ENCODE results near the gene TAS2R40.

- TF ChIP-seq, protein P1, sequence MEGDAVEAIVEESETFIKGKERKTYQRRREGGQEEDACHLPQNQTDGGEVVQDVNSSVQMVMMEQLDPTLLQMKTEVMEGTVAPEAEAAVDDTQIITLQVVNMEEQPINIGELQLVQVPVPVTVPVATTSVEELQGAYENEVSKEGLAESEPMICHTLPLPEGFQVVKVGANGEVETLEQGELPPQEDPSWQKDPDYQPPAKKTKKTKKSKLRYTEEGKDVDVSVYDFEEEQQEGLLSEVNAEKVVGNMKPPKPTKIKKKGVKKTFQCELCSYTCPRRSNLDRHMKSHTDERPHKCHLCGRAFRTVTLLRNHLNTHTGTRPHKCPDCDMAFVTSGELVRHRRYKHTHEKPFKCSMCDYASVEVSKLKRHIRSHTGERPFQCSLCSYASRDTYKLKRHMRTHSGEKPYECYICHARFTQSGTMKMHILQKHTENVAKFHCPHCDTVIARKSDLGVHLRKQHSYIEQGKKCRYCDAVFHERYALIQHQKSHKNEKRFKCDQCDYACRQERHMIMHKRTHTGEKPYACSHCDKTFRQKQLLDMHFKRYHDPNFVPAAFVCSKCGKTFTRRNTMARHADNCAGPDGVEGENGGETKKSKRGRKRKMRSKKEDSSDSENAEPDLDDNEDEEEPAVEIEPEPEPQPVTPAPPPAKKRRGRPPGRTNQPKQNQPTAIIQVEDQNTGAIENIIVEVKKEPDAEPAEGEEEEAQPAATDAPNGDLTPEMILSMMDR (IDR thresholded peaks at IDR 0.05): no peak
- no peak for TF ChIP-seq EZH2 (IDR thresholded peaks at IDR 0.05)
- TF ChIP-seq EZH2phosphoT487 (IDR thresholded peaks at IDR 0.05): no peak
These were observed 5.7 kb upstream of the TAS2R40 start for GRCh38 chr7:143216151-143216550.

Data from neural progenitor cell (in vitro differentiated cells).